Suppressor macrophage treated with lipopolysaccharide for 4 hours (primary cell): ENCODE results near the gene CES3.
"Not testable (repeated sequence)": the region's sequence is repeated elsewhere in the genome, so short reads cannot be mapped to it uniquely, and the experiment has no call there.

Source experiments
- DNase-seq: peaks from one replicate; pipeline ENCODE4 v3.0.0-alpha.2; 2020

The CES3 gene

DNA sequence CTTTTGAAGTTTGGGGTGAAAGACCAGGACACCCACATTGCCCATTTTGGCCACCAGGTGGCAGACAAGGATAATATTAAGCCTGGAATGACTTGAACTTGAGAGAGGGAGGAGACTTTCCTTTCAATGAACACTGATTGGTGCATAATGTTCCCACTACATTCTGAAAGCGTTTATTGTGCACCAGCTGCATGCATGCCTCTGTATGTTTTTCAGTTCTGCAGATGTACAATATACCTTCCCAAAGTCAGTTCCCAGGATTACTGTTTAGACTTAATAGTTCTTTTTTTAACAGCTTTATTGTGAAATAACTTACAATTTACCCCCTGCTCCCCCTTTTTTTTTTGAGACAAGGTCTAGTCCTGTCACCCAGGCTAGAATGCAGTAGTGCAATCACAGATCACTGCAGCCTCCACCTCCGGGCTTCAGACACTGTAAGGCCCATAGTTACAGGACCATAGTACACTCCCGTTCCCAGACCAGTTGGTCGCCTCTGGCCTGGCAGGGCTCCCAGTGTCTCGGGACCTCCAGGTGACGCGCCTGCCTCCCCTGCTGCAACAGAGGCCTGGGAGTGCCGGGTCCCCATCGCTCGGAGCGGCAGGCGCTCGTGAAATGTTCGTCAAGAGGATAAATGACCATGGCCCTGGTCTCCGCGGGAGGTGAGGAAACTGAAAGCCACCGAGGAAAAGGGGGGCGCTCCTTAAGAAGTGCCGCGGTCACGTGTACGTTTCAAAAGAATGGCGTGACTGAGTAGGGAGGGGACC is 13.6 kb upstream of the CES3 start:
- DNase-seq = peak; percentile 89

DNA sequence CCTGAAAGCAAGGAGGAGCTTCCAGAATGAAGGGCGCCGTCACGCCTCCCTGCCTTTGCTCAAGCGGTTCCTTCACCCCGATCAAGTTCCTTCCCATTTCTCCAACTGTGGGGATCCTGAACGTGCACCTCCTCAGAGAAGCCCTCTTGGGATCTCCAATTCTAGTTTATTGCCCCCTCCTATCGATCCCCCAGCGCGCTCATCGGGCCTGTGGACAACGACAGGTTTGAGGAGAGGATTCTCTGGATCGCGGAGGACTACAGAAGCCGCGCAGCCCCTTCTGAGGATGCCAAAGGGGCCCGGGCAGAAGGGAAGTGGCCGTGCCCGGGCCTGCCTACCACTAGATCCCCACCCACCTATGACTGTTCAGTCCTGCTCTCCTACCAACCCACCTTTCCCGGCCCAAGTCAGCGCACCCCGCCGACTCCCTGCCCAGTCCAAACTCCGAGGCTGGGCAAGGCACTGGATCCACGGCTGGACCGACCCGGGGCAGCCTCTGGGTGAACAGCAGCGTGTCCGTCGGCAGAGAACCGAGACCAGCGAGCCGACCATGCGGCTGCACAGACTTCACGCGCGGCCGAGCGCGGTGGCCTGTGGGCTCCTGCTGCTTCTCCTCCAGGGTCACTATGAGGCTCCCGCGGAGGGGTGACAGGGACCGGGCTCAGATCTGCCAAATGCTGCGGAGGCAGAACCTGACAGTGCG is 12.8 kb upstream of the CES3 start:
- DNase-seq = peak; percentile 13

DNA sequence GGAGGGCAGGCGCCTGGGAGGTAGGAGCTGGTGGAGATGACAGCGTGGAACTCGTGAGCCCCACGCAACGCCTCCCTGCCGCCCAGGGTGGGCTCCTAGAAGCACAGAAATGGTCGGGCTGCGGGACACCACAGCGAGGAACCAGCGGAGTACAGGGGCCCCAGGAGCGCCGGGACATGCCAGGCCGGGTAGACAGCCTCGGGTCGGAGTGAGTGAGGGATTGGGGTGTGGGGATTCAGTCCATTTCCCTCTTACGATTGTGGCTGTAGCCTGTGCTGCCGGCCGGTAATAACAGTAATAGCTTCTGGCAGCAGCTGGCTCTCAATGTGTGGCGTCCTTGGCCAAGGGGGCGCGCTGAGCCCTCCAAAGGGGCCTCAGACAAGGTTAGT is 12.2 kb upstream of the CES3 start:
- DNase-seq = no peak

DNA sequence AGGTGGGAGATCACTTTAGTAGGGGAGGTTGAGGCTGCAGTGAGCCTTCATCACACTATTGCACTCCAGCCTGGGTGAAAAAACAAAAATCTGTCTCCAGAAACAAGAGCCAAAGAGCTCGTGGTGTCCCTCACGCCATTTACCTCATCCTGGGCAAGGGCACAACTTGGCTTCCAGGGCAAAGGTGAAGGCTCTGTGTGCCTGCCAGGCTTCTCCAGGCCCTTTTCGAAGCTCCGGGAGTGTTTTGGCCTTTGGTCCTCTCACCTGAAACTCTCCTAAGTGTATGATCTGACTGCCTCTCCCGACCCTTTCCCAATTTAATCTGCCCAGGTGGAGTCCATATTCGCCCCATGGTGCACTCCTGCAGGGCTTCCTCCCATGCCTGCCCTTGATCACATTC is 11.6 kb upstream of the CES3 start:
- DNase-seq = no peak

DNA sequence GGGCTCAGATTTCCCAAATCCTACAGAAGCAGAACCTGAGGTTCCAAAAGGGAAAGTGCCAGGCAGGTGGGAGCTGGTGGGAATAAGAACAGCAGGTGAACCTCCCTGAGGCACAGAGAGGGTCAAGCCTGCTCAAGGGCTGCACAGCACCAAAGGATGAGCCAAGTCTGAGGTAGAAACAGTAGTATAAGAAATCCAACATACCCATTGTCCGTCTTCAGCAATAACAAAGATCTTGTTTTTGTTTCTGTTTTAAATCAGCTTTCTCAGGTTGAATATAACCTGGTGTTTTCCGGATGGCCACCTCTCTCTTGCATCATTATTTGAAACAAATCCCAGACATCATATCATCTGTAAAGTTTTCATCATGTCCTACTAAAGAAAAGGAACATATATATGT is 10.6 kb upstream of the CES3 start:
- no peak for DNase-seq

DNA sequence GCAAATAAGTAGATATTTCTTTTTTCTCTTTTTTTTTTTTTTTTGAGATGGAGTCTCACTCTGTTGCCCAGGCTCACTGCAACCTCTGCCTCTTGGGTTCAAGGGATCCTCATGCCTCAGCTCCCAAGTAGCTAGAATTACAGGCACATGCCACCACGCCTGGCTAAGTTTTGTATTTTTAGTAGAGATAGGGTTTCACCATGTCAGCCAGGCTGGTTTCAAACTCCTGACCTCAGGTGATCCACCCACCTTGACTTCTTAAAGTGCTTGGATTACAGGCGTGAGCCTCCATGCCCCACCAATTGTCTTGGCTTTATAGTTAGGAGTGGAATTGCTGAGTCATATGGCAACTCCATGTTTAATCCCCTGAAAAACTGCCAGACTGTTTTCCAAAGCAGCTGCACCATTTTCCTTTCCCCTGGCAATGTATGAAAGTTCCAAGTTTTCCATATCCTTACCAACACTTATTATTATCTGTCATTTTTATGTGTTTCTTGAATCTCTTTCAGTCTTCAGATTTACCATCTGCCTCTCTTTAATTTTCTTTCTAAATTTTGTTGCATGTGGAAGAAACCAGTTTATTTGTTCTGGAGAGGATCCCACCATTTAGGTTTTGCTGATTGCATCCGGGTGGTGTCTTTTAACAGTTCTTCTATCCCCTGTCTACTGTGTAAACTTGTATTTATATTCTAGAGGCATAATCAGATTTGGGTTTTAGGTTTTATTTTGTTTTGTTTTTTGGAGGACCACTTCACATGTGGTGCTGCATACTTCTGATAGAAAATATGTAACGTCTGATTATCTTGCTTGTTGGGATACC is 9.9 kb upstream of the CES3 start:
- no peak for DNase-seq

DNA sequence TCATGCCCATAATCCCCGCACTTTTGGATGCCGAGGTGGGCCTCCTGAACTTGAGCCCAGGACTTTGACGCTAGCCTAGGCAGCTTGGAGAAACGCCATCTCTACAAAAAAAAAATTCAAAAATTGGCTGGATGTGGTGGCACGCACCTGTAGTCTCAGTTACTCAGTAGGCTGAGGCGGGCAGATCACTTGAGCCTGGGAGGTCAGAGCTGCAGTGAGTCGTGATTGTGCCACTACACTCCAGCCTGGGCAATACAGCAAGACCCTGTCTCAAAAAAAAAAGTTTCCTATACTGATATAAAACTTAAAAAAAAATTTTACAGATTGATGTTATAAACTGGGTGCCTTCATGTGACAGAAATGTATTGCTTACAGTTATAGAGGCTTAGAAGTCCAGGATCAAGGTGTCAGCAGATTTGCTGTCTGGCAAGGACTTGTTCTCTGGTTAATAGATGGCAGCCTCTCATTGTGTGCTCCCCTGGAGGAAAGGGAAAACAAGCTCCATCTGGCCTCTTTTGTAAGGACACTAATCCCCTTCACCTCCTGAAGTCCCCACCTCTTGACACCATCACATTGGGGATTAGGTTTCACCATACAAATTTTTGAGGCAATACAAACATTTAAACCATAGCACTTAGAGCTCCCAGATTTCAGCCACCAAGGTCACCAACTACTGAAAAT is 8.5 kb upstream of the CES3 start:
- no peak for DNase-seq

DNA sequence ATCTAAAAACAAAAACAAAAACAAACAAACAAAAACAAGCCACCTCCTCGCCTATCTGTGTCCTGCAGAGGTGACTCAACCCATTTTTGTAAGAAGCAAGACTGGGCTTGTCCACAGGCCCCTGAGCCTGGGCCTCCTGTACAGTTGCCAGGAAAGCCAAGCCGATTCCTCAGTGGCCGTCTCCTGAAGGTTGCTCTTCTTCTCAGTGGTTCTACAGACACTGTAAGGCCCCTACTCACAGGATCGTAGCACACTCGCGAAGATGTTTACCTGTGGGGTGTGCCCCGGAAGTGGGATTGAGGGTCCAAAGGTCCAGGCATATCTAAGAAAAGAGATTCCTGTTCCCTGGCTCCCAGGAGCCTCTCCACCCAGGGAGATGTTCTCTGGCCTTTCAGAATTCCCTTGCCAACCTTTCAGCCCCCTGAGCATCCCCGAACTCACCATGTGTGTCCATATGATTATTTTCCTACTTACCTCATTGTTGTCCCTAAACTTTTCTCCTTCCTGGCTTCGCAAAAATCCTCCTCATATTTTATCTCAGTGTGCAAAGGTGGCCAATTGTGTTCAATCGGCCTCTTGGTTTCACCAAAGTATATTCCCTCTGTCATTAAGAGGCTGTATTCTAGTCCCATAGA is 7.5 kb upstream of the CES3 start:
- DNase-seq = no peak

DNA sequence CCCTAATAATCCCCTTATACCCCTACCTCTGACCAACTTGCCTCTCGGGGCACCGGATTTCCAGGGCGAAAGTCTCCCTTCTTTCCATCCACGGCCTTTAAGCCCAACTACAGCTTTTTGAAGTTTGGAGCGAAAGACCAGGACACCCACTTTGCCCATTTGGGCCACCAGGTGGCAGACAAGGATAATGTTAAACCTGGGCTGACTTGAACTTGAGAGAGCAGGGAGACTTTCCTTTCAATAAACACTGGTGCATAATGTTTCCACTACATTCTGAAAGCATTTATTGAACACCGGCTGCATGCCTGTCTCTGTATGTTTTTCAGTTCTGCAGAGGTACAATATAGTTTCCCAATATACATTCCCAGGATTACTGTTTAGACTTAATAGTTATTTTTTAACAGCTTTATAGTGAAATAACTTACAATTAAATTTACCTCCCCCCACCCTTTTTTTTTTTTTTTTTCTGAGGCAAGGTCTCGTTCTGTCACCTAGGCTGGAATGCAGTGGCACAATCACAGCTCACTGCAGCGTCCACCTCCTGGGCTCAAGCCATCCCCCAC is 6.9 kb upstream of the CES3 start:
- DNase-seq = peak; percentile 81

DNA sequence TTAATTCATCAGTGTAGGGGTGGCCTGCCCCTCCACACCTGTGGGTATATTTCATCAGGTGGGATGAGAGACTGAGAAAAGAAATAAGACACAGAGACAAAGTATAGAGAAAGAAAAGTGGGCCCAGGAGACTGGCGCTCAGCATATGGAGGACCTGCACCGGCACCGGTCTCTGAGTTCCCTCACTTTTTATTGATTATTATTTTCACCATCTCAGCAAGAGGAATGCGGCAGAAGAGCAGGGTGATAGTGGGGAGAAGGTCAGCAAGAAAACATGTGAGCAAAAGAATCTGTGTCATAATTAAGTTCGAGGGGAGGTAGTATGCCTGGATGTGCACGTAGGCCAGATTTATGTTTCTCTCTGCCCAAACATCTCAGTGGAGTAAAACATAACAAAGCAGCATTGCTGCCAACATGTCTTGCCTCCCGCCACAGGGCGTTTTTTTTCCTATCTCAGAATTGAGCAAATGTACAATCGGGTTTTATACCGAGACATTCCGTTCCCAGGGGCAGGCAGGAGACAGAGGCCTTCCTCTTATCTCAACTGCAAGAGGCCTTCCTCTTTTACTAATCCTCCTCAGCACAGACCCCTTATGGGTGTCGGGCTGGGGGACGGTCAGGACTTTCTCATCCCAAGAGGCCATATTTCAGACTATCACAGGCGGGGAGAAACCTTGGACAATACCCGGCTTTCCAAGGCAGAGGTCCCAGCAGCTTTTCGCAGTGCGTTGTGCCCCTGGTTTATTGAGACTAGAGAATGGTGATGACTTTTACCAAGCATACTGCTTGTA is 5.5 kb upstream of the CES3 start:
- DNase-seq = not testable (repeated sequence)

DNA sequence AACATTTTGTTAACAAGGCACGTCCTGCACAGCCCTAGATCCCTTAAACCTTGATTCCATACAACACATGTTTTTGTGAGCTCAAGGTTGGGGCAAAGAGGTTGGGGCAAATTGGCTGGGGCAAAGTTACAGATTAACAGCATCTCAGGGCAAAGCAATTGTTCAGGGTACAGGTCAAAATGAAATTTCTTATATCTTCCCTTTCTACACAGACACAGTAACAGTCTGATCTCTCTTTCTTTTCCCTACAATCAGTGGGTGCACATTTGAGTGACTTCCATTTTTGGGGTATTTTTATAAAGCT is 5.0 kb upstream of the CES3 start:
- not testable (repeated sequence) for DNase-seq

DNA sequence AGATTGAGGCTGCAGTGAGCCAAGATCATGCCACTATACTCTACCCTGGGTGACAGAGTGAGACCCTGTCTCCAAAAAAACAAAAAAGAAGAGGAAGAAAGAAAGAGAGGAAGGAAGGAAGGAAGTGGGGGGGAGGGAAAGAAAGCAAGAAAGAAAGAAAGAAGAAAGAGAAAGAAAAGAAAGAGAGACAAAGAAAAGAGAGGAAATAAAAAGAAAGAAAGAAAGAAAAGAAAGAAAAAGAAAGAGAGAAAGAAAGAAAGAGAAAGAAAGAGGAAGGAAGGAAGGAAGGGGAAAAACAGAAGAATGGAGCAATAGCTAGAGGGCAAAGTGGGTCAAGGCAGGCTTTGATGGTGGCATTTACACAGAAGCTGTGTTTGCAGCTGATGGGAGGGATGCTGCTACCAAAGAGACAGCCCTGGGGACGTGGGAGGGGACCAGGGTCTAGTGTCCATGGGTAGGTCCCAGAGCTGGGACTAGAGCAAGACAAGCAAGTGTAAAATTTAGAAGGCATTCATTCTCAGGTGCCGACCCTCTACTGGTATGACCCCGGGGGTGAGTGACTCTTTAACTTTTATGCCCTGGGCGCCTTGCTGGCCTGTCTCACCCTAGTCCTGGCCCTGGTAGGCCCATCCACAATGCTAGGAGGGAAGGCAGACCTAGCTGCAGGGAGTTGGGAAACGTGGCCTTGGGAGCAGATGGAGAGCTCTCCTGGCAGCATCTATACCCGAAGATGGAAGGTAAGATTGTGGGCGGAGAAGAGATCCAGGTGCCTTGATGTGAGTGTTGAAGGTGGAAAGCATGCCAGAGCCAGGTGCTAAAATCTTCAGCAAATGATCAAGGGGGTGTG is 2.0 kb upstream of the CES3 start:
- no peak for DNase-seq

DNA sequence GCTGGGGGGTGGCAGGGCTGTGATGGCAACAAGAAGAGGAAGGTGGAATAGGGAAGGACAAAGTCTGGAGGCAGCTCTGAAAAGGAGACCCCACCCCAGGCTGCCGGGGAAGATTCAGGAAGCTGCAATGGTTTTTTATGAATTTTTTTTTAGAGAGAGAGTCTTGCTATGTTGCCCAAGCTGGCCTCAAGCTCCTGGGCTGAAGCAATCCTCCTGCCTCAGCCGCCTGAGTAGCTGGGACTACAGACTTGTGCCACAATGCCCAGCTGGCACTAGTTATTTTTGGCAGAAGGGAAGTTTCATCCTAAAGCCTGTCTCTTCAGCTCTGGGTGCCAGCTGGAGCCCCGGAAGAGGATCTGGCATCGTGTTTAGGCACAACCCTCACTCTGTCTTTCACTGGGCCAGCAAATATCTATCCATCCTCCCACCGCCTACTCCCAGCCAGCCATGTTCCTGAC is 1.3 kb upstream of the CES3 start:
- DNase-seq = peak; percentile 42

DNA sequence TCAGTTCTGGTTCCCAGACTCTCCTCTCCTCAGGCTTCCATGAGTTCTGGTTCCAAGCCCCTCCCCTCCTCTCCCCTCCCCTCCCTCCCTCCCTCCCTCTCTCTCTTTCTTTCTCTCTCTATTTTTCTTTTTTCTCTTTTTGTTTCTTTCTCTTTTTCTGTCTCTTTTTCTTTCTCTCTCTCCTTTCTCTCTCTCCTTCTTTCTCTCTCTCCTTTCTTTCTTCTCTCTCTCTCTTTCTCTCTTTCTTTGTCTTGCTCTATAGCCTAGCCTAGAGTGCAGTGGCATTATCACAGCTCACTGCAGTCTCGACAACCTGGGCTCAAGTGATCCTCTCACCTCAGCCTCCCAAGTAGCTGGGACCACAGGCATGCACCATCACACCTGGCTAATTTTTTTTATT is 796 bp upstream of the CES3 start:
- DNase-seq = no peak

DNA sequence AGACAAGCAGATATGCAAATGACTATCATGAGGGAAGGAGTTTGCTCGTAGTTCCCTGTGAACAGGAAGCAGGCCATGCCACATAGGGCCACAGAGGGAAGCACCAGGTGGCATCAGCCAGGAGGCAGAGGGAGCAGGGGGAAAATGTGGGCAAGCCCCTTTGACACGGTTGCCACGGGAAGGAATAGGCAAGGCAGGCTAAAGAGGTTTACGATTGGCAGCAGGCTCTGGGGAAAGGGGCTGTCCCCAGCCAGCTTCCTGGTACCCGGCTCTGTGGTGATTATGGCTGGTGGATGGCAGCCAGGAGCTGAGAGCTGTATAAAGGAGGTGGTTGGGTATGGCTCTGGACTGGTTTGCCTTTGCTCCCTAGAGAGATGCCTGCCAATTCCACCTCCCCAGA is 848 bp downstream of the CES3 start:
- peak; percentile 16 for DNase-seq

DNA sequence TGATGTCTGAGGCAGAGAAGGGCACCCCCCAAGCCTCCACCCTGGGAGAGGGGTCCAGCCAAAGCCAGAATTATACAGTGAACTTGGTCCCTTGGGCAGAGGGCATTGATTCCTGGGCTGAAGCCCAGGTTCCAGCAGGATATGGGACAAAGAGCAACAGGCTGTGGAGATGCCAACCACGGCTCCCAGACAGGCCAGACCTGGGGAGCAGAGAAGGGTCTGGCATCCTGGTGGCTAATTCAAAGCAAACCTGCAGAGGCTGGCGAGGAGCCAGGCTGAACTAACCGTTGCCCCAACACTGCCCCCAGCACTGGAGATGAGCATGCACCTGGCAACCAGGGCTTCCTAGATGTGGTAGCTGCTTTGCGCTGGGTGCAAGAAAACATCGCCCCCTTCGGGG is 3.0 kb downstream of the CES3 start:
- no peak for DNase-seq

DNA sequence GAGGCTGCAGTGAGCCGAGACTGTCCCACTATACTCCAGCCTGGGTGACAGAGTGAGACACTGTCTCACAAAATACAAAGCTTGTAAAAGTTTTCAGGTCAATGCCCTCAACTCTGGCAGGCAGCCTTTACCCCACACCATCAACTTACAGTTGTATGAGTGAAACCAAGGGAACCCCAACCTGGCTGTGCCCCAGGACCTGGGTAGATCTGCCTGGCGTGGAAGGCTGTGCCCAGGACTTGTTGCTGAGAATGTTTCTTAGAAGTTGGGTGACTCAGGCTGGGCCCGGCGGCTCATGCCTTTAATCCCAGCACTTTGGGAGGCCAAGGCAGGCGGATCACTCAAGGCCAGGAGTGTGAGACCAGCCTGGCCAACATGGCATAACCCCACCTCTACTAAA is 7.8 kb downstream of the CES3 start:
- DNase-seq = no peak

DNA sequence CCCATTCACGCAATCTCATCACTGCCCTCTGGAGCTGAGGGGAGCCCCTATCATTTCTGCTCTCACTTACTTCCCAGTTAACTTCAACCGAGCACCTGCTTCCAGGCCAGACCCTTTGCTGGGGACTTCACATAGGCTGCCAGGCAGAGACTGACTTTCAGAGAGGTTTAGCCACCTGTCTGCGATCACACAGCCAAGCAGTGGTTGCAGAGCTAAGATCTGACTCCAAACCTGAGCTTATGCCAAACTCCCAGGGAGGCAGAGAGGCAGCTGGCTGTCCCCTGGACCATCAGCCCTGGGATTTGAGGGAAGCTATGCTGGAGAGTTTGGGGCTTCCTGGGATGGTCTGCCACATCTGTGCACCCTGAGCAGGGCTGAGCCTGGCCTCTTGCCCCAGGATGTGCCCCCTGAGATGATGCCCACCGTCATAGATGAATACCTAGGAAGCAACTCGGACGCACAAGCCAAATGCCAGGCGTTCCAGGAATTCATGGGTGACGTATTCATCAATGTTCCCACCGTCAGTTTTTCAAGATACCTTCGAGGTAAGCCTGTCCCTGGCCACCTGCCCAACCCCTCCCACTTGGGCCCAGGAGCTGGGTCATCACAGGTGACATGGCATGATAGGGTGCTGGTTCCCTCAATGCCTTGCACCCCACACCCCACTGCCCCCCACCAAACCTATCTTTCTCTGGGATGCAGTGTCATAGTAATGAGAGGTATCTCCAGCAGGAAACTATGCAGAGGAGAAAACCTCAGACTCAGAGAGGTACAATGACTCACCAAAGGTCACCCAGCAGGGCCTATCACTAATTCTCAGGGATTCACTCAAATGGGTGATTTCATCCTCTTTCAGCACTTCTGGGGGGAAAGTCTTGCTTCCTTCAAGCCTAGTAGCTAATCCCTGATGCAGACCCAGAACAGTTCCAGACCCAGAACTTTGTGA is 10.0 kb downstream of the CES3 start:
- DNase-seq = no peak

DNA sequence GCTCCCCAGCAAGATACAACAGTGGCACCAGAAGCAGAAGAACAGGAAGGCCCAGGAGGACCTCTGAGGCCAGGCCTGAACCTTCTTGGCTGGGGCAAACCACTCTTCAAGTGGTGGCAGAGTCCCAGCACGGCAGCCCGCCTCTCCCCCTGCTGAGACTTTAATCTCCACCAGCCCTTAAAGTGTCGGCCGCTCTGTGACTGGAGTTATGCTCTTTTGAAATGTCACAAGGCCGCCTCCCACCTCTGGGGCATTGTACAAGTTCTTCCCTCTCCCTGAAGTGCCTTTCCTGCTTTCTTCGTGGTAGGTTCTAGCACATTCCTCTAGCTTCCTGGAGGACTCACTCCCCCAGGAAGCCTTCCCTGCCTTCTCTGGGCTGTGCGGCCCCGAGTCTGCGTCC is 11.9 kb downstream of the CES3 start:
- DNase-seq = no peak

DNA sequence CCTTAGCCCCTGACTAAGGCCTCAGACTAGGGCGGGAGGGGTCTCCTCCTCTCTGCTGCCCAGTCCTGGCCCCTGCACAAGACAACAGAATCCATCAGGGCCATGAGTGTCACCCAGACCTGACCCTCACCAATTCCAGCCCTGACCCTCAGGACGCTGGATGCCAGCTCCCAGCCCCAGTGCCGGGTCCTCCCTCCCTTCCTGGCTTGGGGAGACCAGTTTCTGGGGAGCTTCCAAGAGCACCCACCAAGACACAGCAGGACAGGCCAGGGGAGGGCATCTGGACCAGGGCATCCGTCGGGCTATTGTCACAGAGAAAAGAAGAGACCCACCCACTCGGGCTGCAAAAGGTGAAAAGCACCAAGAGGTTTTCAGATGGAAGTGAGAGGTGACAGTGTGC is 12.7 kb downstream of the CES3 start:
- no peak for DNase-seq
